Colonic mucosa (tissue), 4 donors: ENCODE data around the gene DAB1. TPM values are rescaled to one million over a fixed set of nuclear protein-coding genes. Genes with fewer than 3 reads are reported as not detected.

Source experiments
- DNase-seq: peaks from one replicate; pipeline ENCODE4 v3.0.0-alpha.2; 2020
- H3K27ac ChIP-seq: fragments of 200-600 bp; one replicate; pipeline ENCODE4 v1.8.0; 2021
- H3K27me3 ChIP-seq: fragments of 200-600 bp; one replicate; pipeline ENCODE4 v1.8.0; 2021
- H3K36me3 ChIP-seq: fragments of 200-600 bp; one replicate; pipeline ENCODE4 v1.8.0; 2021
- H3K4me1 ChIP-seq: fragments of 200-600 bp; one replicate; pipeline ENCODE4 v1.8.0; 2021; ENCODE audit warnings: mild to moderate bottlenecking
- H3K4me3 ChIP-seq: fragments of 200-600 bp; one replicate; pipeline ENCODE4 v1.8.0; 2021
- H3K9ac ChIP-seq, 2 donors: one replicate each; pipeline ENCODE4 v1.7.0; 2013; ENCODE audit warnings: control low read depth in 2 of 2, low read depth in 2 of 2, low read length in 2 of 2
- H3K9me3 ChIP-seq: fragments of 200-600 bp; one replicate; pipeline ENCODE4 v1.8.0; 2021
- intact Hi-C: fragments of 100-400 bp; cut with DNase I; formaldehyde crosslinking; loops from one replicate; pipeline ENCODE4 v1.14.1; 2022
- total RNA-seq, 2 donors: library from RNA; stranded (reverse); fragmentation: NEBNext Ultra II Directional in 1 of 2; extraction: Animal tissue kit (Norgen Biotek cat#: 25700) in 1 of 2; gene quantifications; one replicate each; pipeline ENCODE4 v1.2.1, GENCODE V29; 2021
- TF ChIP-seq, protein P1 (sequence below): fragments of 200-600 bp; IDR thresholded peaks from one replicate; pipeline ENCODE4 v1.8.0; 2022; ENCODE audit warnings: antibody characterized with exemption, mild to moderate bottlenecking
- donor health status: healthy.
- donor health status: DM: no; HTN: no; CAD: no.
- donor health status: DM: no; HTN: no; CAD: no.

DAB1 gene
- total RNA-seq, 2 donors from 2014 or later: 0.42 TPM; not detected in 1

DNA sequence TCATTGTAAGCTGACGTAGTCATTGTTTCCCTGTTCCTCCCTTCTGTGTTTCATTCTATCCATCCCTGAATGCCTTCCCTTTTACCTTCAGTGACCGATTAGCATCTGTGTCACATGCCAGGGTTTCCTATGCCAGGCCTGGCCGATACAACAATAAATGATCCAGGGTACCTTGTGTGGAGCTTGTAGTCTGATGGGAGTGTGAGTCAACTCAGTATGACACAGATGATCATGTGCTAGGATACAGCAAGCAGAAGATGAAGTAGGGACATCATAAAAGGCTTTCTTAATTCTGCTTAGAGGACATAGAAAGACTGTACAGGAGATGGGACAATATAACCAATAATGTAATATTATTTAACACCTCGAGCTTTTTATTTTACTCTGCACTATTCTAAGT, 294.0 kb downstream of the DAB1 start:
- no peaks in the 10 kb centered on the region for H3K9me3 ChIP-seq
- H3K27me3 ChIP-seq: no peaks in the 10 kb centered on the region
- no peak overlapping the region for H3K27ac ChIP-seq
- TF ChIP-seq, protein P1, sequence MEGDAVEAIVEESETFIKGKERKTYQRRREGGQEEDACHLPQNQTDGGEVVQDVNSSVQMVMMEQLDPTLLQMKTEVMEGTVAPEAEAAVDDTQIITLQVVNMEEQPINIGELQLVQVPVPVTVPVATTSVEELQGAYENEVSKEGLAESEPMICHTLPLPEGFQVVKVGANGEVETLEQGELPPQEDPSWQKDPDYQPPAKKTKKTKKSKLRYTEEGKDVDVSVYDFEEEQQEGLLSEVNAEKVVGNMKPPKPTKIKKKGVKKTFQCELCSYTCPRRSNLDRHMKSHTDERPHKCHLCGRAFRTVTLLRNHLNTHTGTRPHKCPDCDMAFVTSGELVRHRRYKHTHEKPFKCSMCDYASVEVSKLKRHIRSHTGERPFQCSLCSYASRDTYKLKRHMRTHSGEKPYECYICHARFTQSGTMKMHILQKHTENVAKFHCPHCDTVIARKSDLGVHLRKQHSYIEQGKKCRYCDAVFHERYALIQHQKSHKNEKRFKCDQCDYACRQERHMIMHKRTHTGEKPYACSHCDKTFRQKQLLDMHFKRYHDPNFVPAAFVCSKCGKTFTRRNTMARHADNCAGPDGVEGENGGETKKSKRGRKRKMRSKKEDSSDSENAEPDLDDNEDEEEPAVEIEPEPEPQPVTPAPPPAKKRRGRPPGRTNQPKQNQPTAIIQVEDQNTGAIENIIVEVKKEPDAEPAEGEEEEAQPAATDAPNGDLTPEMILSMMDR: no peak
- no peaks in the 10 kb centered on the region for H3K4me1 ChIP-seq
- no peak overlapping the region for H3K9ac ChIP-seq
- no peak for DNase-seq
- no peaks in the 10 kb centered on the region for H3K36me3 ChIP-seq
- intact Hi-C loops: no loop called here
- H3K4me3 ChIP-seq: no peak overlapping the region

DNA sequence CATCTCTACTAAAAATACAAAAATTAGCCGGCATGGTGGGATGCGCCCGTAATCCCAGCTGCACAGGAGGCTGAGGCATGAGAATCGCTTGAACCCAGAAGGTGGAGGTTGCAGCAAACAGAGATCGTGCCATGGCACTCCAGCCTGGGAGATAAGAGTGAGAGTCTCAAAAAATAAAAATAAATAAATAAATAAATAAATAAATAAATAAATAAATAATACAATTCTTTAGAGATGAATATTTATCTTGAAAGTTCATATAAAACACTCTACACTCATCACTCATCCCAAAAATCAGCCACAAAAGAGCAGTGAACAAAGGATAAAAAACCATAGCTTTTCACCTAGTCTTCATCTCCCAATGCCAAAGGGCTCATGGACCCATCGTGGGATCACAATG, 295.9 kb downstream of the DAB1 start:
- TF ChIP-seq, protein P1: no peak
- no peaks in the 10 kb centered on the region for H3K9me3 ChIP-seq
- no peaks in the 10 kb centered on the region for H3K36me3 ChIP-seq
- H3K4me3 ChIP-seq: no peak overlapping the region
- H3K4me1 ChIP-seq: no peaks in the 10 kb centered on the region
- intact Hi-C loops: no loop called here
- H3K27ac ChIP-seq: no peak overlapping the region
- no peak for DNase-seq
- no peak overlapping the region for H3K9ac ChIP-seq
- H3K27me3 ChIP-seq: no peaks in the 10 kb centered on the region

DNA sequence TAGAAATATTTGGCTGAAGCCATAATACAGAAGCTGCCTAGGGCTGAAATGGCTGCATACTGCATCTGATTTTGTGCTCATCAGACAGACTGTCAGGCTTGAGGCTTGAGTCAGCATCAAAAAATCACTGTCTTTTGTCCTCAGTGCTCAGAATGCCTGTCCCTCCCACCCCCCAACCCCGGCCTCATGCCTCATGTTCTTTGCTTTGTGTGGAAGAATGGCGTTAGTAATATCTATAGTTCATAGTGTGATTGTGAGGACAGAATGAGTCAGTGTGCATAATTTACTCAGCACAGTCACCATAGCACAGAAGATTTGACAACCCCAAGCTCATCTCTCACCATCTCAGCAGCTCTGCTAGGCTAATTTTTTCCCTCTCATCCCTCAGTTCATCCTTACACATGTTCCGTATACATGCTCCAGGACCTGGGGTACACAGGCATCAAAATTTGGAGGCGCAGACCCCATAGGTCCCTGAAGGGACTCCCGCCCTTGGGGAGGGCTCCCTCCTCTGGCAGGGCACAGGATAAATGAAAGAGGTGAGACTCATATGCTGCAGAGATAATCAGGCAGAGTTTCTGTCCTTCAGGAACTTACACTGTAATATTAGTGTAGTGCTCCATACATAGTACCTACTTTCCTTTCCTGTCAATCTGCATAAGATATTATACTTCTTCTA, 299.0 kb downstream of the DAB1 start:
- intact Hi-C loops: no loop called here
- no peak for DNase-seq
- H3K36me3 ChIP-seq: no peaks in the 10 kb centered on the region

DNA sequence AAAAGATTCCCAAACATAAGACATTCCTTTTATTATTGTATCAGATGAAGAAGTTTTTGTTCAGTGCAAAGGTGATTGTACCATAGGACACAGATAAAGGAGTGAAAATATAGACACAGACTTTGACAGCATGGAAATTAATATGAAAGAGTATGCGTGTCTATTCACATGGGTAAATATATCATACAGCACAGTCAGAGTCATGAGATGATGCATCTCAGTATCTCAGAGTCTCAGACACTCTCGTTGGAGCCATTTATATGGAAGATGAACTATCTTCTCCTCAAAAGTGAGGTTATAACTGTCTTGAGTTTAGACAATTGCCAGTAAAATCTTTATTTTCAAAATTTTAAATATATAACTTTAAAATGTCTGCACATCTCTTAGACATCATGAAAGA, 299.7 kb downstream of the DAB1 start:
- TF ChIP-seq, protein P1: no peak
- Histone ChIP-seq H3K9ac (no peak overlapping the region), H3K4me1 (no peaks in the 10 kb centered on the region), H3K27ac (no peak overlapping the region), H3K4me3 (no peak overlapping the region), H3K36me3 (no peaks in the 10 kb centered on the region), H3K27me3 (no peaks in the 10 kb centered on the region), H3K9me3 (no peaks in the 10 kb centered on the region)
- no peak for DNase-seq
- intact Hi-C loops: no loop called here

More for the DNA sequence above, 299.0 kb downstream of the DAB1 start:
- H3K27ac ChIP-seq: no peak overlapping the region
- TF ChIP-seq, protein P1: no peak
- H3K9me3 ChIP-seq: no peaks in the 10 kb centered on the region
- no peak overlapping the region for H3K9ac ChIP-seq
- H3K27me3 ChIP-seq: no peaks in the 10 kb centered on the region
- H3K4me3 ChIP-seq: no peak overlapping the region
- no peaks in the 10 kb centered on the region for H3K4me1 ChIP-seq

DNA sequence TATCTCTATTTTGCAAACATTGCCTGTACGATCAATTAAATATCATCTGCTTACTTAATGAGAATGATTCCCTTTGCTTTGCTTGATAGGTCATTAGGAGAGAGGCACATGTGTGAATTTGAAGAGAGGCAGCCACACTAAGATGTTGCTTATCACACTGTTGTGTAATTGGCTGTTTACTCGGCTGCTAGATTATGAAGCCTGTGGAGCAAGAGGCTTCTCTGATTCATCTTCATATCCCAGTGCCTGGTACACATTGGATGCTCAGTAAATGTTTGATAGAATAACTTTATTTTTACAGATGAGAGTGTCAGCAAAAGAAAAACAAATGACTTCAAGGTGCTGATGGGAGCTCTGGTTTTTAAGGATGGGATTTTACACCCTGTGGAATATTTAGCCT, 301.8 kb downstream of the DAB1 start:
- Histone ChIP-seq H3K4me1 (no peaks in the 10 kb centered on the region), H3K27ac (no peak overlapping the region), H3K36me3 (no peaks in the 10 kb centered on the region), H3K27me3 (no peaks in the 10 kb centered on the region), H3K4me3 (no peak overlapping the region), H3K9ac (no peak overlapping the region), H3K9me3 (no peaks in the 10 kb centered on the region)
- TF ChIP-seq, protein P1: no peak
- DNase-seq: no peak
- intact Hi-C loops: no loop called here
